Mesendoderm (in vitro differentiated cells): ENCODE results near the gene OXER1.

Source experiments
- DNase-seq: peaks from one replicate; pipeline ENCODE4 v3.0.0; 2013
- H2AK5ac ChIP-seq: 2 replicates; pipeline ENCODE4 v1.6.1; 2013; ENCODE audit warnings: low read length, inconsistent platforms
- H2BK120ac ChIP-seq: 2 replicates; pipeline ENCODE4 v1.6.1; 2013; ENCODE audit warnings: low read depth, mild to moderate bottlenecking, low read length, moderate library complexity, mixed read lengths
- H2BK15ac ChIP-seq: replicated peaks from 2 replicates; pipeline ENCODE4 v1.6.1; 2013; ENCODE audit warnings: low read depth, mild to moderate bottlenecking, moderate library complexity
- H2BK5ac ChIP-seq: 2 replicates; pipeline ENCODE4 v1.6.1; 2013; ENCODE audit warnings: low read length, inconsistent platforms
- H3K18ac ChIP-seq: 2 replicates; pipeline ENCODE4 v1.6.1; 2013; ENCODE audit warnings: mild to moderate bottlenecking, low read length, mixed read lengths
- H3K23ac ChIP-seq: one replicate; pipeline ENCODE4 v1.6.1; 2013; ENCODE audit warnings: low read length
- H3K27ac ChIP-seq: 2 replicates; pipeline ENCODE4 v1.5.1; 2013; ENCODE audit warnings: low read depth, mild to moderate bottlenecking, inconsistent platforms, low read length, moderate library complexity
- H3K27me3 ChIP-seq: 2 replicates; pipeline ENCODE4 v1.6.1; 2013; ENCODE audit warnings: low read length, control low read depth, mild to moderate bottlenecking, inconsistent platforms; ENCODE audit not compliant: insufficient read depth, poor library complexity
- H3K36me3 ChIP-seq: 2 replicates; pipeline ENCODE4 v1.6.1; 2013; ENCODE audit warnings: low read length, inconsistent platforms; ENCODE audit not compliant: control insufficient read depth, insufficient read depth
- H3K4ac ChIP-seq: one replicate; pipeline ENCODE4 v1.6.1; 2013; ENCODE audit warnings: low read depth, mild to moderate bottlenecking, low read length, moderate library complexity
- H3K4me1 ChIP-seq: 2 replicates; pipeline ENCODE4 v1.6.1; 2013; ENCODE audit warnings: low read depth, low read length, inconsistent platforms; ENCODE audit not compliant: control insufficient read depth
- H3K4me2 ChIP-seq: 2 replicates; pipeline ENCODE4 v1.6.1; 2013; ENCODE audit warnings: low read length
- H3K4me3 ChIP-seq: 2 replicates; pipeline ENCODE4 v1.5.1; 2013; ENCODE audit warnings: mild to moderate bottlenecking, low read length
- H3K56ac ChIP-seq: one replicate; pipeline ENCODE4 v1.6.1; 2013; ENCODE audit warnings: low read length
- H3K79me1 ChIP-seq: 2 replicates; pipeline ENCODE4 v1.6.1; 2013; ENCODE audit warnings: low read length, inconsistent platforms
- H3K79me2 ChIP-seq: 2 replicates; pipeline ENCODE4 v1.6.1; 2013; ENCODE audit warnings: mild to moderate bottlenecking, low read length; ENCODE audit not compliant: control insufficient read depth, insufficient read depth
- H3K9ac ChIP-seq: 2 replicates; pipeline ENCODE4 v1.6.1; 2013; ENCODE audit warnings: low read length, inconsistent platforms
- H4K5ac ChIP-seq: one replicate; pipeline ENCODE4 v1.6.1; 2013; ENCODE audit warnings: low read length
- H4K8ac ChIP-seq: one replicate; pipeline ENCODE4 v1.6.1; 2013; ENCODE audit warnings: low read depth, mild to moderate bottlenecking, control low read depth, low read length, moderate library complexity
- WGBS: extraction: QIAGEN DNeasy Blood & Tissue Kit; methylation state at CpG from one replicate; pipeline ENCODE4 v1.1.7; 2013; ENCODE audit warnings: low lambda C conversion rate, missing lambda C conversion rate; ENCODE audit not compliant: insufficient coverage; ENCODE audit errors: extremely low coverage; 5-methylcytosine and 5-hydroxymethylcytosine counted together

OXER1 gene

GRCh38 chr2:42801381-42801780 lies 37.4 kb upstream of the OXER1 start:
- no peak overlapping the region for H2AK5ac ChIP-seq
- no peak for DNase-seq
- H3K56ac ChIP-seq, result no peak overlapping the region
- no peak overlapping the region for H3K4me3 ChIP-seq
- no peak overlapping the region for H2BK120ac ChIP-seq
- no peak overlapping the region for H3K18ac ChIP-seq
- H3K79me1 ChIP-seq, result no peaks in the 10 kb centered on the region
- H3K4me2 ChIP-seq, result no peak overlapping the region
- H2BK15ac ChIP-seq, result no peak overlapping the region
- WGBS, result no CpG with 5 or more reads among the region's 4 CpGs
- no peak overlapping the region for H4K8ac ChIP-seq
- H3K27me3 ChIP-seq, result no peaks in the 10 kb centered on the region
- H3K79me2 ChIP-seq, result no peaks in the 10 kb centered on the region
- H3K27ac ChIP-seq, result no peak overlapping the region
- H3K23ac ChIP-seq, result no peak overlapping the region
- H2BK5ac ChIP-seq, result no peak overlapping the region
- no peak overlapping the region for H3K9ac ChIP-seq
- no peak overlapping the region for H3K4ac ChIP-seq
- H3K4me1 ChIP-seq, result no peaks in the 10 kb centered on the region
- H4K5ac ChIP-seq, result no peak overlapping the region
- no peaks in the 10 kb centered on the region for H3K36me3 ChIP-seq

GRCh38 chr2:42800981-42801380 lies 37.0 kb upstream of the OXER1 start:
- Histone ChIP-seq H3K4me3 (no peak overlapping the region), H2AK5ac (no peak overlapping the region), H4K5ac (no peak overlapping the region), H3K27me3 (no peaks in the 10 kb centered on the region), H3K23ac (no peak overlapping the region), H3K36me3 (no peaks in the 10 kb centered on the region), H3K4ac (no peak overlapping the region), H4K8ac (no peak overlapping the region), H3K79me1 (no peaks in the 10 kb centered on the region), H3K9ac (no peak overlapping the region), H2BK120ac (no peak overlapping the region), H3K56ac (no peak overlapping the region), H3K4me2 (no peak overlapping the region), H3K79me2 (no peaks in the 10 kb centered on the region), H2BK5ac (no peak overlapping the region), H3K4me1 (no peaks in the 10 kb centered on the region), H3K18ac (no peak overlapping the region), H3K27ac (no peak overlapping the region), H2BK15ac (no peak overlapping the region)
- no peak for DNase-seq
- WGBS, result no CpG with 5 or more reads among the region's 2 CpGs

- Histone ChIP-seq H2AK5ac (no peak overlapping the region), H3K79me1 (no peaks in the 10 kb centered on the region), H4K5ac (no peak overlapping the region), H3K4me1 (no peaks in the 10 kb centered on the region), H3K79me2 (no peaks in the 10 kb centered on the region), H3K27me3 (no peaks in the 10 kb centered on the region), H3K4me2 (no peak overlapping the region), H3K18ac (no peak overlapping the region), H3K4me3 (no peak overlapping the region), H3K9ac (no peak overlapping the region), H2BK5ac (no peak overlapping the region), H3K27ac (no peak overlapping the region), H4K8ac (no peak overlapping the region), H3K56ac (no peak overlapping the region), H3K4ac (no peak overlapping the region), H2BK120ac (no peak overlapping the region), H3K23ac (no peak overlapping the region), H2BK15ac (no peak overlapping the region), H3K36me3 (no peaks in the 10 kb centered on the region)
- no CpG with 5 or more reads among the region's 4 CpGs for WGBS
- no peak for DNase-seq
Measured at GRCh38 chr2:42800461-42800962, 36.6 kb upstream of the OXER1 start.

- no peaks in the 10 kb centered on the region for H3K4me1 ChIP-seq
- no peaks in the 10 kb centered on the region for H3K36me3 ChIP-seq
- no peak overlapping the region for H4K5ac ChIP-seq
- no peaks in the 10 kb centered on the region for H3K27me3 ChIP-seq
- H2AK5ac ChIP-seq, result no peak overlapping the region
- no peak overlapping the region for H3K9ac ChIP-seq
- no peak overlapping the region for H3K18ac ChIP-seq
- no peaks in the 10 kb centered on the region for H3K79me1 ChIP-seq
- no peak overlapping the region for H4K8ac ChIP-seq
- H3K23ac ChIP-seq, result no peak overlapping the region
- H3K4ac ChIP-seq, result no peak overlapping the region
- H3K79me2 ChIP-seq, result no peaks in the 10 kb centered on the region
- no CpG with 5 or more reads among the region's 4 CpGs for WGBS
- no peak overlapping the region for H2BK5ac ChIP-seq
- no peak overlapping the region for H3K4me2 ChIP-seq
- H2BK120ac ChIP-seq, result no peak overlapping the region
- no peak overlapping the region for H3K56ac ChIP-seq
- H2BK15ac ChIP-seq, result no peak overlapping the region
- H3K4me3 ChIP-seq, result no peak overlapping the region
- no peak for DNase-seq
- H3K27ac ChIP-seq, result no peak overlapping the region
Measured at GRCh38 chr2:42799881-42800280, 35.9 kb upstream of the OXER1 start.

GRCh38 chr2:42797281-42797680 lies 33.3 kb upstream of the OXER1 start:
- Histone ChIP-seq H3K4ac (no peak overlapping the region), H3K27me3 (no peaks in the 10 kb centered on the region), H2BK120ac (no peak overlapping the region), H3K79me2 (no peaks in the 10 kb centered on the region), H3K18ac (no peak overlapping the region), H3K23ac (no peak overlapping the region), H4K5ac (no peak overlapping the region), H3K4me1 (peaks cover 6% of the 10 kb centered on the region), H4K8ac (no peak overlapping the region), H3K79me1 (no peaks in the 10 kb centered on the region), H3K36me3 (no peaks in the 10 kb centered on the region), H3K27ac (no peak overlapping the region), H2AK5ac (no peak overlapping the region), H3K4me3 (no peak overlapping the region), H2BK5ac (no peak overlapping the region), H2BK15ac (no peak overlapping the region), H3K56ac (no peak overlapping the region), H3K4me2 (no peak overlapping the region), H3K9ac (no peak overlapping the region)
- no peak for DNase-seq
- WGBS, result no CpG with 5 or more reads among the region's 6 CpGs

GRCh38 chr2:42796427-42797248 lies 32.7 kb upstream of the OXER1 start:
- no peak overlapping the region for H4K5ac ChIP-seq
- no peak overlapping the region for H3K27ac ChIP-seq
- no peaks in the 10 kb centered on the region for H3K27me3 ChIP-seq
- no peak overlapping the region for H2BK120ac ChIP-seq
- H2AK5ac ChIP-seq, result no peak overlapping the region
- H3K4ac ChIP-seq, result no peak overlapping the region
- no peak overlapping the region for H3K18ac ChIP-seq
- no CpG with 5 or more reads among the region's 7 CpGs for WGBS
- no peak overlapping the region for H3K4me2 ChIP-seq
- H3K23ac ChIP-seq, result no peak overlapping the region
- no peak overlapping the region for H2BK15ac ChIP-seq
- no peaks in the 10 kb centered on the region for H3K79me1 ChIP-seq
- no peak overlapping the region for H2BK5ac ChIP-seq
- no peak overlapping the region for H3K9ac ChIP-seq
- no peaks in the 10 kb centered on the region for H3K36me3 ChIP-seq
- no peak overlapping the region for H3K4me3 ChIP-seq
- no peak overlapping the region for H3K56ac ChIP-seq
- H4K8ac ChIP-seq, result no peak overlapping the region
- no peaks in the 10 kb centered on the region for H3K79me2 ChIP-seq
- no peak for DNase-seq
- H3K4me1 ChIP-seq, result peaks cover 9% of the 10 kb centered on the region
